ENCODE results near the gene SPAG17. TPM values are rescaled to one million over a fixed set of nuclear protein-coding genes. Genes with fewer than 3 reads are reported as not detected.

Gene SPAG17
- polyA plus RNA-seq, 1 donor (not counting 4 experiments of a cell fraction or from before 2014, with no cell fraction given), result 0.52 TPM

DNA sequence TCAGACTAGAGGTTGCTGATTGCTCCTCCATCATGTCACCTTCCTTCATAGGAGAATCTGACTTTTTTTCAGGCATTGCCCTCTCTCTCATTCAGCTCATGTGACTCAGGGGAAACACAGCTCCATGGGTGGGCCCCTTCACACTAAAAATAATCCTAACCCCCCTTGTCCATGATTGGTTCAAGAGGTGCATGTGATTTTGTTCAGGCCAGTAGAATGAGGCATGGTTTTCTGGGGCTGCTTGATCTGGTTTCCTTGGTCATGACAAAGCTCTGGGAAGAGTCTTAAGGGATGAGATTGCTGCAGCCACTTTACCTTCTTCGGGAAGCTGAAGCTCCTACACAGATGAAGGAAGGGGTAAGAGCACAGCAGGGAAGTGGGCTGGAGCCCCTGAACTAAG, 56.3 kb downstream of the SPAG17 start:
- FAIRE-seq (no peak), DNase-seq (ENCODE audit: low read depth, low spot score) (no peak)
- Histone ChIP-seq H3K9ac (ENCODE audit: control insufficient read depth, extremely low read depth, insufficient read depth, low read length) (no peak overlapping the region), H2AFZ (ENCODE audit: control insufficient read depth, low read length) (no peak overlapping the region), H3K79me2 (ENCODE audit: control insufficient read depth, insufficient read depth, low read length) (no peaks in the 10 kb centered on the region), H3K9me3 (ENCODE audit: control insufficient read depth, low read depth, low read length) (no peaks in the 10 kb centered on the region), H3K4me2 (ENCODE audit: control insufficient read depth, extremely low read depth, insufficient read depth, low read depth, low read length) (no peak overlapping the region), H3K27ac (ENCODE audit: control insufficient read depth, insufficient read depth, low read length) (no peak overlapping the region), H3K27me3 (ENCODE audit: control insufficient read depth, extremely low read depth, insufficient read depth, low read length) (peaks cover 3% of the 10 kb centered on the region), H3K4me1 (ENCODE audit: control insufficient read depth, extremely low read depth, insufficient read depth, low read length) (no peaks in the 10 kb centered on the region), H3K9me1 (ENCODE audit: control insufficient read depth, extremely low read depth, insufficient read depth, low read length) (no peaks in the 10 kb centered on the region), H3K36me3 (ENCODE audit: control insufficient read depth in 2 of 2, extremely low read depth in 1 of 2, insufficient read depth in 2 of 2, low read length in 2 of 2) (no peaks in the 10 kb centered on the region), H4K20me1 (ENCODE audit: control insufficient read depth, extremely low read depth, insufficient read depth, low read length) (no peaks in the 10 kb centered on the region), H3K4me3 (ENCODE audit: control insufficient read depth in 2 of 3, extremely low read depth in 1 of 3, insufficient read depth in 2 of 3, low read depth in 1 of 3, low read length in 3 of 3) (no peak overlapping the region)
- dilution Hi-C loops (cut with MboI; ENCODE audit: extremely low pct_ligation_motif_present, low sequenced_read_pairs), result no loop called here
- TF ChIP-seq CTCF (optimal IDR thresholded peaks at IDR 0.05 in 1 of 3, IDR thresholded peaks at IDR 0.05 in 1 of 3, conservative IDR thresholded peaks at IDR 0.05 in 1 of 3; ENCODE audit: extremely low read depth in 1 of 3, insufficient read depth in 2 of 3, low read length in 3 of 3) (no peak), EZH2 (IDR thresholded peaks at IDR 0.05; ENCODE audit: low read length) (no peak)

DNA sequence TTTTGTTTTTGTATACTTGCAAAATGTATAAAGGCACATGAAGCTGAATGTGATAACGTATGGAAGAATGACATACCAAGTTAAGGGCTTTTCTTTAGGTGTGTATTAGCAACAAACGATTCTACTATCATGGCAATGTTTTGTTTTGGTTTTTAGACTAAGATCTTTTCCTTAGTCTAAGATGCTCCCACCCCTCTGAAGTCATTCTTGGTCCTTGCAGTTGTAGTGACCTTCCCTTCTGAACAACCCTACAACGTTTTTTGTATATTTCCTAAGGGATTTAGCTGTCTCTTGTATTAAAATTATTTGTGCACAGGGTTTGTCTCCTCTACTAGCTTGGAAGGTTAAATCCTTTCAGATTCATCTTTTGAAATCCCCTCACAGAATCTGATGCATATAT, 61.0 kb downstream of the SPAG17 start:
- dilution Hi-C loops (cut with MboI; ENCODE audit: extremely low pct_ligation_motif_present, low sequenced_read_pairs), result no loop called here
- DNase-seq (ENCODE audit: low read depth, low spot score) (no peak), FAIRE-seq (no peak)
- no peaks in the 10 kb centered on the region for H3K27me3 ChIP-seq (ENCODE audit: control insufficient read depth, extremely low read depth, insufficient read depth, low read length)
- no peaks in the 10 kb centered on the region for H3K36me3 ChIP-seq (ENCODE audit: control insufficient read depth in 2 of 2, extremely low read depth in 1 of 2, insufficient read depth in 2 of 2, low read length in 2 of 2)
- peaks cover 15% of the 10 kb centered on the region for H3K4me1 ChIP-seq (ENCODE audit: control insufficient read depth, extremely low read depth, insufficient read depth, low read length)
- H3K27ac ChIP-seq (ENCODE audit: control insufficient read depth, insufficient read depth, low read length), result no peak overlapping the region
- TF ChIP-seq EZH2 (IDR thresholded peaks at IDR 0.05; ENCODE audit: low read length) (no peak), CTCF (optimal IDR thresholded peaks at IDR 0.05 in 1 of 3, IDR thresholded peaks at IDR 0.05 in 1 of 3, conservative IDR thresholded peaks at IDR 0.05 in 1 of 3; ENCODE audit: extremely low read depth in 1 of 3, insufficient read depth in 2 of 3, low read length in 3 of 3) (no peak)
- no peaks in the 10 kb centered on the region for H3K79me2 ChIP-seq (ENCODE audit: control insufficient read depth, insufficient read depth, low read length)
- no peak overlapping the region for H3K9ac ChIP-seq (ENCODE audit: control insufficient read depth, extremely low read depth, insufficient read depth, low read length)
- no peak overlapping the region for H3K4me2 ChIP-seq (ENCODE audit: control insufficient read depth, extremely low read depth, insufficient read depth, low read depth, low read length)
- no peaks in the 10 kb centered on the region for H4K20me1 ChIP-seq (ENCODE audit: control insufficient read depth, extremely low read depth, insufficient read depth, low read length)
- no peak overlapping the region for H2AFZ ChIP-seq (ENCODE audit: control insufficient read depth, low read length)
- no peaks in the 10 kb centered on the region for H3K9me1 ChIP-seq (ENCODE audit: control insufficient read depth, extremely low read depth, insufficient read depth, low read length)
- no peak overlapping the region for H3K4me3 ChIP-seq (ENCODE audit: control insufficient read depth in 2 of 3, extremely low read depth in 1 of 3, insufficient read depth in 2 of 3, low read depth in 1 of 3, low read length in 3 of 3)
- no peaks in the 10 kb centered on the region for H3K9me3 ChIP-seq (ENCODE audit: control insufficient read depth, low read depth, low read length)
